ENCODE data around the gene INTS6. TPM values are rescaled to one million over a fixed set of nuclear protein-coding genes. Genes with fewer than 3 reads are reported as not detected.

The INTS6 gene
- total RNA-seq, 1 donor from 2014 or later = 44.7 TPM

- peaks cover 4% of the 10 kb centered on the region for H3K27me3 Mint-ChIP-seq
- H3K9me3 Mint-ChIP-seq = no peaks in the 10 kb centered on the region
- H3K4me3 Mint-ChIP-seq = no peak overlapping the region
- no peaks in the 10 kb centered on the region for H3K36me3 Mint-ChIP-seq
- no peak overlapping the region for H3K27ac Mint-ChIP-seq
- TF ChIP-seq, protein P1, sequence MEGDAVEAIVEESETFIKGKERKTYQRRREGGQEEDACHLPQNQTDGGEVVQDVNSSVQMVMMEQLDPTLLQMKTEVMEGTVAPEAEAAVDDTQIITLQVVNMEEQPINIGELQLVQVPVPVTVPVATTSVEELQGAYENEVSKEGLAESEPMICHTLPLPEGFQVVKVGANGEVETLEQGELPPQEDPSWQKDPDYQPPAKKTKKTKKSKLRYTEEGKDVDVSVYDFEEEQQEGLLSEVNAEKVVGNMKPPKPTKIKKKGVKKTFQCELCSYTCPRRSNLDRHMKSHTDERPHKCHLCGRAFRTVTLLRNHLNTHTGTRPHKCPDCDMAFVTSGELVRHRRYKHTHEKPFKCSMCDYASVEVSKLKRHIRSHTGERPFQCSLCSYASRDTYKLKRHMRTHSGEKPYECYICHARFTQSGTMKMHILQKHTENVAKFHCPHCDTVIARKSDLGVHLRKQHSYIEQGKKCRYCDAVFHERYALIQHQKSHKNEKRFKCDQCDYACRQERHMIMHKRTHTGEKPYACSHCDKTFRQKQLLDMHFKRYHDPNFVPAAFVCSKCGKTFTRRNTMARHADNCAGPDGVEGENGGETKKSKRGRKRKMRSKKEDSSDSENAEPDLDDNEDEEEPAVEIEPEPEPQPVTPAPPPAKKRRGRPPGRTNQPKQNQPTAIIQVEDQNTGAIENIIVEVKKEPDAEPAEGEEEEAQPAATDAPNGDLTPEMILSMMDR (conservative IDR thresholded peaks at IDR 0.05) = no peak
- no peak for DNase-seq (ENCODE audit: extremely low spot score, unreplicated experiment)
- H3K4me1 Mint-ChIP-seq (ENCODE audit: unreplicated experiment) = peaks cover 7% of the 10 kb centered on the region
Measured at GRCh38 chr13:51339952-51340732, 112.7 kb downstream of the INTS6 start.

GRCh38 chr13:51339354-51339753 lies 113.5 kb downstream of the INTS6 start, which contains the start of gene SERPINE3:
SERPINE3 (plus strand) TSS chr13:51339691; CDS start chr13:51341092, 1,401 bp downstream.
- Mint-ChIP-seq H3K27ac (no peak within 1 kb of the TSS), H3K4me3 (no peak within 1 kb of the TSS), H3K27me3 (peaks cover 5% of the 10 kb centered on the region), H3K9me3 (no peaks in the 10 kb centered on the region), H3K4me1 (ENCODE audit: unreplicated experiment) (peaks cover 7% of the 10 kb centered on the region), H3K36me3 (no peaks in the 10 kb centered on the region)
- DNase-seq (ENCODE audit: extremely low spot score, unreplicated experiment) = no peak
- TF ChIP-seq, protein P1 (conservative IDR thresholded peaks at IDR 0.05) = no peak

- Mint-ChIP-seq H3K27ac (no peak overlapping the region), H3K27me3 (peaks cover 5% of the 10 kb centered on the region), H3K9me3 (no peaks in the 10 kb centered on the region), H3K36me3 (no peaks in the 10 kb centered on the region), H3K4me1 (ENCODE audit: unreplicated experiment) (no peaks in the 10 kb centered on the region), H3K4me3 (no peak overlapping the region)
- DNase-seq (ENCODE audit: extremely low spot score, unreplicated experiment) = no peak
- TF ChIP-seq, protein P1 (conservative IDR thresholded peaks at IDR 0.05) = no peak
Measured at GRCh38 chr13:51336746-51337145, 116.1 kb downstream of the INTS6 start.

DNA sequence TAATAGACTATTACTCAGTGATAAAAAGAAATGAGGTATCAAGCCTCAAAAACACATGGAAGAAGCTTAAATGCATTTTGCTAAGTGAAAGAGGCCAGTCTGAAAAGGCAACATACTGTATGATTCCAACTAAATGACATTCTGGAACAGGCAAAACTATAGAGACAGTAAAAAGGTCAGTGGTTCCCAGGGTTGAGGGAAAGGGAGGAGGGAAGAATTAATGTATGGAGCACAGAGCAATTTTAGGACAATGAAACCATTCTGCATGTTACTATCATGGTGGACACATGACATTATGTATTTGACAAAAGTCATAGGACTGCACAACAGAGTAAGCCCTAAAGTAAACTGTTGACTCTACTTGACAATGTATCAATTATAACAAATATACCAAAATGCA lies 119.0 kb downstream of the INTS6 start:
- no peaks in the 10 kb centered on the region for H3K4me1 Mint-ChIP-seq (ENCODE audit: unreplicated experiment)
- DNase-seq (ENCODE audit: extremely low spot score, unreplicated experiment) = no peak
- TF ChIP-seq, protein P1 (conservative IDR thresholded peaks at IDR 0.05) = no peak
- peaks cover 5% of the 10 kb centered on the region for H3K27me3 Mint-ChIP-seq
- no peaks in the 10 kb centered on the region for H3K9me3 Mint-ChIP-seq
- no peaks in the 10 kb centered on the region for H3K36me3 Mint-ChIP-seq
- no peak overlapping the region for H3K4me3 Mint-ChIP-seq
- H3K27ac Mint-ChIP-seq = no peak overlapping the region

GRCh38 chr13:51333421-51333820 lies 119.4 kb downstream of the INTS6 start:
- TF ChIP-seq, protein P1 (conservative IDR thresholded peaks at IDR 0.05) = no peak
- Mint-ChIP-seq H3K4me1 (ENCODE audit: unreplicated experiment) (no peaks in the 10 kb centered on the region), H3K27ac (no peak overlapping the region), H3K27me3 (peaks cover 5% of the 10 kb centered on the region), H3K36me3 (no peaks in the 10 kb centered on the region), H3K4me3 (no peak overlapping the region), H3K9me3 (no peaks in the 10 kb centered on the region)
- no peak for DNase-seq (ENCODE audit: extremely low spot score, unreplicated experiment)

Measured in type B pancreatic cell (in vitro differentiated cells).